HS-5 (cell line): ENCODE data around the gene RADIL.
"Not testable (repeated sequence)": the region's sequence is repeated elsewhere in the genome, so short reads cannot be mapped to it uniquely, and the experiment has no call there.

Source experiments
- DNase-seq: peaks from one replicate; pipeline ENCODE4 v3.0.0-alpha.2; 2012; ENCODE audit warnings: low read depth

Gene RADIL

DNA sequence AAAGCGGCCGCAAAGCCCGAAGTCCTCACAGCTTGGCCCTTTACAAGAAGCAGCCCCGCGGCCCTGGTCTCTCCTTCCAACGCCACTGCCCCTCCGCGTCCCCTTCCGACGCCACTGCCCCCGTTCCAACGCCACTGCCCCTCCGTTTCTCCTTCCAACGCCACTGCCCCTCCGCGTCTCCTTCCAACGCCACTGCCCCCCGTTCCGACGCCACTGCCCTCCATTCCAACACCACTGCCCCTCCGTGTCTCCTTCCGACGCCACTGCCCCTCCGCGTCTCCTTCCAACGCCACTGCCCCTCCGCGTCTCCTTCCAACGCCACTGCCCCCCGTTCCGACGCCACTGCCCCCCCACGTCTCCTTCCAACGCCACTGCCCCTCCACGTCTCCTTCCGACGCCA lies 75.0 kb downstream of the RADIL start:
- DNase-seq, result no peak

DNA sequence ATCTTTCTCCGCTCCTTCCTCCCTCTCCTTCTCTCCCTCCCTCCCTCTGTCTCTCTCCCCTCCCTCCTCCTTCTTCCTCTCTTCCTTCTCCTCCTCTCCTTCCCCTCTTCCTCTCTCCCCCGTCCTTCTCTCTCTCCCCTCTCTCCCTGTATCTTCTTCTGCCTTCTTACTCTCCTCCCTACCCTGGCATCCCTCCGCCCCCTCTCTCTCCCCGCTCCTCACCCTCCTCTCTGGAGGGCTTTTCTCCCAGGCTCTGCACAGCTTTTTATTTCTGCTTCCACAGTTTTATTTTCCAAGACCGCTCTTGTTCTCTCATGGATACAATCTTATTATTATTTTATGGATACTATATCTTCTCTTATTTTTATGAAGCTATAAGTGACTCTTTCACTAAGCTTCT lies 75.5 kb downstream of the RADIL start:
- DNase-seq, result no peak

DNA sequence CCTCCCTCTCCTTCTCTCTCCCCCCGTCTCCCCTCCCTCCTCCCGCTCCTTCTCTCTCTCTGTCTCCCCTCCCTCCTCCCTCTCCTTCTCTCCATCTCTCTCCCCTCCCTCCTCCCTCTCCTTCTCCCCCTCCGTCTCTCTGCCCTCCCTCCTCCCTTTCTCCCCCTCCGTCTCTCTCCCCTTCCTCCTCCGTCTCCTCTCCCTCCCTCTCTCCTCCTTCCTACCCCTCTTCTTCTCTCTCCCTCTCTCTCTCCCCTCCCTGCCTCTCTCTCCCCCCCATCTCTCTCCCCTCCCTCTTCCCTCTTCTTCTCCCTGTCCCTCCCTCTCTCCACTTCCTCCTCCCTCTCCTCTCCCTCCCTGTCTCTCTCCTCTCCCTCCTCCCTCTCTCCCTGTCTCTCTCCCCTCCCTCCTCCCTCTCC lies 75.9 kb downstream of the RADIL start:
- DNase-seq, result no peak

DNA sequence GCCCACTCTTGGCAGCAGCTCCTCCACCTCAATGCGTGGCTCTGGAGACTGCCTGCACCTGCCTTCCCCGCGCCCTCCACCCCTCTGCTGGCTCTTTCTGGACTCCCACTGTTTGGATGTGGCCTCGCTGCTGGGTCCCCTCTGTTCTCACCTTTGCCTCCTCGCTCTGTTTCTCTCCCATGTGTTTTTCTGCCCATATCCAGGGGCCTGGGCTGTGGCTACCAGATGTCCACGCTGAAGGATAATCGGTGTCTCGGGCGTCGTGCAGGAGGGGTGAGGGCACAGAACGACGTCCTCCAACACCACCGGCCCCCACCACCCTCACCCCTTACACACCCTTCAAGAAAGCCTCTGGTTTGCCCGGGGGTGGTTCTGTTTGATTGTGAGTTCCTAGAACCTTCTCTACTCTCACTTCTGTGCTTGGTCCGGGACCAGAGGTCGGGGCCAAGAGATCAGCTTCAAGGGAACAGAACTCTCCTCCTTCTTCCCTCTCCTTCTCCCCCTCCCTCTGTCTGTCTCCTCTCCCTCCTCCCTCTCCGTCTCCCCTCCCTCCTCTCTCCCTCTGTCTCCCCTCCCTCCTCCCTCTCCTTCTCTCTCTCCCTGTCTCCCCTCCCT lies 76.4 kb downstream of the RADIL start:
- no peak for DNase-seq

DNA sequence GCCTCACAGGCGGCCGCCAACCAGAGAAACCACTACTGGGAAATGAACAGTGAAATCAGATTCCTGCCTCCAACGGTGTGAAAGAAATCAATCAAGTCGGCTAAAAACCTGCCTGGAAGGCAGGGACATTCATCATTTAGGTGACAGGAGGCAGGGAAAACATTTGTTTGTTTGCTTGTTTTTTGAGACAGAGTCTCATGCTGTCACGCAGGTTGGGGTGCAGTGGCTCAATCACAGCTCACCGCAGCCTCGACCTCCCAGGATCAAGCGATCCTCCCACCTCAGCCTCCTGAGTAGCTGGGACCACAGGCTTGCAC lies 77.6 kb downstream of the RADIL start:
- DNase-seq, result no peak

DNA sequence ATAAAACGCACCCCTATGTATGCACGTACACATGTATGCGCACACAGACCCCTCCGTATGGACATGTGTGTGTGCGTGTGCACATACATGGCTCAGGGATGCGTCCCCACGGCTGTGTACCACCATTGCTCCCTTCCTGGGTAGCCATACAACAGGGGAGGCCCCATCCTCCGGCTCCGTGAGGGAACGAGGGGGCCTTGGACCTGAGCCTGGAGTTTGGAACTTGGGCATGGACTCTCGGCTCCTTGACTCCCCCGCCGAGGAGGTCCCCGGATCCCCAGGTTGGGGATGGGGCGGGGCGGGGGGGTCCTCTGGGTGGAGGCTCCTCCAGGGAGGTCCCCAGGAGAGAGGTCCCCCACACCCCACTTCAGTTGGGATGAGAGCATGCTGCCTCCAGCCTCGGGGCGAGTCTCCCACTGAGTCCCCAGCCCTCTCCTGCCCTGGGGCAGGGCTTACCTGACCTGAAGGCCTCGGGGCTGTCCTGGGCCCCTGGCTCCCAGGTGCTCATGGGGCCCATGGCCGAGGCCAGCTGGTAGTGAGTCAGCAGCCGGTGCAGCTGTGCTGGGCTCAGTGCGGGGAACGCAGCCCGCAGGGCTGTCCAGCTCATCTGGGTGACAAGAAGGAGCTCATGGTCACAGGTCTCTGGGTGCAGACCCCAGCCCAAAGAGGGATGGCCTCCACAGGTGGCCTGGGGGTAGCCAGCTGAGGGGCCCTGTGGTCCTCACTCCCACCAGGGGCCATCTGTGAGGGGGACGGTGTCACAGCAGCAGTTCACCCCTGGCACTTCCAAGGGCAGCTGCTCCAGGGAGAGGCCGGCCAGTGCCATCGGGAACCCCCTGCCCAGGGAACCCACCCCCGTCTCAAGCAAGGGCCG lies 78.2 kb downstream of the RADIL start:
- DNase-seq, result no peak

DNA sequence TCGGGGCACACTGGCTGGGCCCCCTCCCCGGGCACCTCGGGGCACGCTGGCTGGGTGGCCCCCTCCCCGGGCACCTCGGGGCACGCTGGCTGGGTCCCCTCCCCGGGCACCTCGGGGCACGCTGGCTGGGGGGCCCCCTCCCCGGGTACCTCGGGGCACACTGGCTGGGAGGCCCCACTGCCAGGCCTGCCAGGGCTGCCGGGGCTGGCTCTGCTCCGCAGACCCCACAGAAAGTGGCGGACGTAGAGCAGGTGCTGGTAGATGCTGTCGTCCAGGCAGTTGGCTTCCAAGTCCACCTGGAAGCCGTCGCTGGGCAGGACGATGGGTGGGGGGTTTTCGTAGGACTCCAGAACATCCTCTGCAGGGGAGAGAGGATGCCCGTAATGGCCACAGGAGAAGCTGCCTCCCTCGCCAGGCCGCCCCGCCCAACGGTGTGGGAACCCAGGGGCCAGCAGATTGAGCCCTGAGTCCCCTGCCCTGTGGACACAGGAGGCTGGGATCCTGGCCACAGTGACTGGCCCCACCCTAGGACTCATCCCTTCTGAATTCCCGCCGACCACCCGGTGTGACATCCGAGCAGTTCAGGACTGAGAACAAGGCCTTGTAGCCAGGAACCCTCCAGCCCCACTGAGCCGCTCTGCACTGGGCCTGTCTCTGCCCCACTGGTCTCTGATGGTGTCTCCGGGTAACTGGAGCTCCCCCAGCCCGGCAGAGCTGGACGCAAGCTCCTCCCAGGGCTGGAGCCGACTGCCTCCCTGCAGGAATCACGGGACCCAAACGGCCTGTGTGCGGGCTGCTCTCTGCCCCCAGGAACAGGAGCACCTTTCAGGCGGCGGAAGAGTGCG lies 79.9 kb downstream of the RADIL start:
- no peak for DNase-seq

DNA sequence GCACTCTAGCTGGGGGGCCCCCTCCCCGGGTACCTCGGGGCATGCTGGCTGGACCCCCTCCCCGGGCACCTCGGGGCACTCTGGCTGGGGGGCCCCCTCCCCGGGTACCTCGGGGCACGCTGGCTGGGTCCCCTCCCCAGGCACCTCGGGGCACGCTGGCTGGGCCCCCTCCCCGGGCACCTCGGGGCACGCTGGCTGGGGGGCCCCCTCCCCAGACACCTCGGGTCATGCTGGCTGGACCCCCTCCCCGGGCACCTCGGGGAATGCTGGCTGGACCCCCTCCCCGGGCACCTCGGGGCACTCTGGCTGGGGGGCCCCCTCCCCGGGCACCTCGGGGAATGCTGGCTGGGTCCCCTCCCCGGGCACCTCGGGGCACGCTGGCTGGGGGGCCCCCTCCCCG lies 80.9 kb downstream of the RADIL start:
- DNase-seq, result not testable (repeated sequence)

DNA sequence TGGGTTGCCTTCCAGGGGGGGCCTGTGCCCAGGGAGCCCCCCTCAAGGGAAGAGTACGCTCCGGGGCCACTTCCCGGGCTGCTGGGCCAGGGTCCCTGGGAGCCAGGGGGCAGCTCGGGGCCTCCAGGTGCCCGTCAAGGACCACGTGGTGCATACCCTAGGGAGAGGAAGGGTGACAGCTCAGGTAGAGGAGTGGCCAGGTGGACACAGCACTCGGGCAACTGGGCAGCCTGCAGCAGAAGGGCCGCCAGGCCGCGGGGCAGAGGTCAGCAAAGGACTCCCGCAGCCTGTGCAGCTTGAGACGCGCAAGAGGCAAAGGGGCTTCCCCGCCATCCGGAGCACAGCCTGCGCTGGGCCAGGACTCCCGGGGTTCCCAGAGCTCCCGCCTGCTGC lies 81.7 kb downstream of the RADIL start:
- no peak for DNase-seq

DNA sequence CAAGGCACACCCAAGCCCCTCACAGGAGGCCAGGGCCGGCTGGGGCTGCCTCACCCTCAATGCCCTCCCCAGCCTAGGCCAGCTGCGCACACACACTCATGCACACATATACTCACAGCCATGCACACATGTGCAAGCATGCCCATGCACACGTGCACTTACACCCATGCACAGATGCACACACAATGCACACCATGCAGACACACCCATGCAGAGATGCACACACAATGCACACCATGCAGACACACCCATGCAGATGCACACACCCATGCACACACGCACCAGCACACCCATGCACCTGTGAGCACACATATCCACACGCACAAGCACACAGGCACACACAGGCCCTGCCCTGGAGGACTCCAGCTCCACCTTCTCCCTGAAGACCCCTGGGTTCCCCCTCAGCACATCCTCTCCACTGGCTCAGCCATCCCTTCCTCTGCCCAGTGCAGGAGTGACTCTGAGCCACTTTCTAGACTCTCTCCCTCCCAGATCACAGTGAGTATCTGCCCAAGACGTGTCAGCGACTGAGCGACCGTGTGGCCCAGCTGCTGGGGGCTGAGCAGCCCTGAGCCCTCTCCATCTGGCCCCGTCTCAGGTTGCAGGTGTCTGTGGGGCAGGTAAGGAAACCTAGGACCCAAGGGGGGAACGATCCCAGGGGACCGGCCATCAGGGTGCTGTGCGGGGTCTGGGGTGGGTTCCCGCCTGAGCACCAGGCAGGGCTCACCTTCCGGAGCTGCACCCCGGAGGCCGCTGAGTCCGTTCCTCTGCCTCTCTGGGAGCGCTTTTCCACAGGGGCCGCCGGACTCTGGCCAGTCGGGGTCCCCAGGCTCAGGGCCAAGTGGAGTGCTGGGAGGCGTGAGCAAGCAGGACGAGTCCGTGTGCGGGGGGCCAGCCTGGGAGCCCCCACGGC lies 82.3 kb downstream of the RADIL start:
- no peak for DNase-seq

DNA sequence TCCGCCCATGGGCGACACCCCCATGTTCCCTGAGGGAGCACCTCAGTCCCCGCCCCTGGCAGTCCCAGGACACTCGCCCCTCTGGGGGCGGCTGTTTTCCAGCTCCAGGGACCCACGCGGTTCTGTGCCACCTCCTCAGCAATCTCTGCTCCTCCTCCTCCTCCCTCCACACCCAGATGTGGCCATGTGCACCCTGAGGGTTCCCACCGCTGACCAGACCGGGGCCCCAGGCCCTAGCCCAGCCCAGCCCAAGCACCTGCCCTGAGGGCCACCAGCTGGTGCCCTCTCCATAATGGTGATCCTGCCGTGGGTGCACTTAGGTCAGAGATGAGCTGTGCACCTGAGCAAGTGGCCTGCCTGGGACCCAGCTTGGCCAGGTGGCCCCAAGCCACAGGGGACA lies 83.0 kb downstream of the RADIL start:
- no peak for DNase-seq

DNA sequence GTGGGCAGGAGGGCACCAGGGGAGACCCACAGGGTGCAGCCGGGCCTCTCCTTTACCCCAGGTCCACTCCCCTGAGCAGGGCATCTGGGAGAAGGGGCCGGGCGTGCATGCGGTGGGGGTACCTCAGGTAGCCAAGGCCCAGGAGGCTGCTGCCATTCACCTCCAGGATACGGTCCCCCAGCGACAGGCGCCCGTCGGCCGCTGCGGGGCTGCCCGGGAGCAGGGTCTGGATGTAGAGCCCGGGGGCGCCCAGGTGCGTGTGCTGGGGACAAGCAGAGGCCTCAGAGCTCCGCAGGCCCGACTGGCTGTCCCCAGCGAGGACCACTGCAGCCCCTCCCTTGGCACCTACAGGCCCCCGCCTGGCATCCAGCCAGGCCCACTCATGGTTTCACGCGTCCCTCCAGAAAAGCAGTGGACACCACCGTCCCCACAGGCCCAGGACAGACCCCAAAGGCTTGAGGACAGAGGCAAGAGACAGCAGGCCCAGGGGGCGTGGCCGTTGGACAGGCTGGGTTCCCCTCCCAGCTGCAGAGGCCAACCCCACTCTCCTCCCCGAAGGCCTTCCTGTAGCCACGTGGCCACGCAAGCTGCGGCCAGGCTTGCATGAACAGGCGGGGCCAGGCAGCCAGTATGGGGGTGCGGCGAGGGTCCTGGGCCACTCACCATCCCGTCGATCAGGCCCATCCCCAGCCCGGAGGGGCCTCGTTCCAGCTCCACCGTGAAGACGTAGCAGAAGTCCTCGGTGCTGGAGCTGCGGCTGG lies 83.8 kb downstream of the RADIL start:
- DNase-seq, result no peak

DNA sequence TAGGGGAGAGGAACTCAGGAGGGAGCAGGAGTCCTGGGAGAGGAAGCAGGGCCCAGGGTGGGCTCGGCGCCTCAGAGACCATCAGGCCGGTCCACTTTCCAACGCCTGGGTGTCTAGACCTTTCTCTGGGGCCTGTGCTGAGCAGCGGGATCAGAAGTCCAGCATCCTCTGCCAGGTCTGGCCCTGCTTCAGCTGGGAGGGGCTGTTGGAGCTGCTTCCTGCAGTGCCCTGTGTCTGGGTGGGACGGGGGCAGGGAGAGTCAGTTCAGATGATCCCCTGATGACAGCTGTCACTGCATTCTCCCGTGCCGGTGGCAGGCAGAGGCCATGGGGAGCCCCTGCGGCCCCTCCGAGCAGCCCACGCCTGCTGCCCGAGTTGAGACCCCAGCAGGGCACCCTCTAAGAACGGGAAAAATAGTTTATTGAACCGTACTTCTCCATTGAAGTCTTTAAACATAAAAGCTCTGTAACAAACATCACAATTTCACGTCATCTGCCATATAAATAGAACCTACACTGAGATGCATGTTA lies 84.7 kb downstream of the RADIL start:
- no peak for DNase-seq

DNA sequence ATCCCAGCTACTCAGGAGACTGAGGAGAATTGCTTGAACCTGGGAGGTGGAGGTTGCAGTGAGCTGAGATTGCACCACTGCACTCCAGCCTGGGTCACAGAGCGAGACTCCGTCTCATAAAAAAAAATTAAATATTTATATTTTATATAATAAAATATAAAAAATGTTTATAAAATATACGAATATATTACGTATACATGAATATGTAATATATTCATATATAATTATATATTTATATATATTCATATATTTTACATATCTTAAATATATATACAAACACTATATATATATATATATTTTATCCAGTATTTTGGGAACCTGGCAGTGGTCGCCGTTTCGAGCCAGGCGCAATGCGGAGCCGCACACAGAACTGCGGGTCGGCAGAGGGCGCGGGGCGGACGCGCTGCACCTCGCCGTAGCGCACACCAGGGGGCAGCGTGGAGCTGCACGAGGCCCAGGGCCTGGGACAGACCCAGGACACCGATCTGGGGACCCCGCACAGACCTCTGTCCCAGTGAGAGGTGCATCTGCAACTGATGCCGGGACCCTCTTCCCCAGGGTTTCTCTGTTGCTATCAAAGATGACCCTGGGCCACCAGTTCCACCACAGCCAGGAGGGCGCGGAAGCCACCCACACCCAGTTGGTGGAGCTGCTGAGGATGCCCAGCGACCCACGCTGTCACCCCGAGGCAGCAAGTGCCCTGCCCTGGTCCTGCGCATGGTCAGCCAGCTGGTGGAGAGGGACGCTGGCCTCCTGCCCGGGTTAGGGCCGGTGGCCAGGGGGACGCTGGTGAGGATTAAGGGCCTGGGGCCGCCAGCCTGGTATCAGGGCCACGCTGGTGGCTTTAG lies 85.4 kb downstream of the RADIL start:
- no peak for DNase-seq

DNA sequence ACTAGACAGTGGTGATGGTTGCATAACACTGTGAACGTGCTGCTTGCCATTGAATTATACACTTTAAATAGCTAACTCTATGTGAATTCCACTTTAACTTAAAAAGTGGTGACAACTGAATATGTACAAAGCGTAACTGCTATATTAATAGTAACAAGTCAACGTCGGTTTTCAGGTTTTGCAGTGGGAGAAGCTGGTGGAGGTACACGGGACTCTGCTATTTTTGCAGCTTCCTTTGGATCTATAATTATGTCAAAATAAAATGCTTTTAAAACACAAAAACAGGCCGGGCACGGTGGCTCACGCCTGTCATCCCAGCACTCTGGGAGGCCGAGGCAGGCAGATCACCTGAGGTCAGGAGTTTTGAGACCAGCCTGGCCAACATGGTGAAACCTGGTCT lies 87.1 kb downstream of the RADIL start:
- no peak for DNase-seq

DNA sequence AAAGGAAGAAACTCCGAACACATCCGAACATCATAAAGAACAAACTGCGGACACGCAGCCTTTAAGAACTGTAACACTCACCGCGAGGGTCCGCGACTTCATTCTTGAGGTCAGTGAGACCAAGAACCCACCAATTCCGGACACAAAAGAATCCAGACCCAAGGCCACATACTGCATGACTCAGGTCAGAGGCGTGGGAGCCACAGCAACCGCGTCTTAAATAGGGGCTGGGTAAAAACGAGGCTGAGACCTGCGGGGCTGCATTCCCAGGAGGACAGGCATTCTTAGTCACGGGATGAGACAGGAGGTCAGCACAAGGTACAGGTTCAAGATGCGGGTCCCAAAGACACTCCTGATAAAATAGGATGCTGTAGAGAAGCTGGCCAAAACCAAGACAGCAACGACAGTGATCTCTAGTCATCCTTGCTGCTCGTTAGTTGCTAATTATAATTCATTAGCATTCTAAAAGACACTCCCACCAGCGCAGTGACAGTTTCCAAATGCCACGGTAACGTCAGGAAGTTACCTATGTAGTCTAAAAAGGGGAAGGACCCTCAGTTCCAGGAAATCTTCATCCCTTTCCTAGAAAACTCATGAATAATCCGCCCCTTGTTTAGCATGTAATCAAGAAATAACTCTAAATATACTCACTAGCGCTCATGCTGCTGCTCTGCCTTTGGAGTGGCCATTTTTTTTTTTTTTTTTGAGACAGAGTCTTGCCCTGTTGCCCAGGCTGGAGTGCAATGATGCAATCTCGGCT lies 88.7 kb downstream of the RADIL start:
- DNase-seq, result no peak

DNA sequence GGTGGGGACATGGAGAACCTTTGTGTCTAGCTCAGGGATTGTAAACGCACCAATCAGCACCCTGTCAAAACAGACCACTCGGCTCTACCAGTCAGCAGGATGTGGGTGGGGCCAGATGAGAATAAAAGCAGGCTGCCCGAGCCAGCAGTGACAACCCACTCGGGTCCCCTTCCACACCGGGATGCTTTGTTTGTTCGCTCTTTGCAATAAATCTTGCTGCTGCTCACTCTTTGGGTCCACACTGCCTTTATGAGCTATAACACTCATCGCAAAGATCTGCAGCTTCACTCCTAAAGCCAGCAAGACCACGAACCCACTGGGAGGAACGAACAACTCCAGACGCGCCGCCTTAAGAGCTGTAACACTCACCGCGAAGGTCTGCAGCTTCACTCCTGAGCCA lies 89.3 kb downstream of the RADIL start:
- not testable (repeated sequence) for DNase-seq

DNA sequence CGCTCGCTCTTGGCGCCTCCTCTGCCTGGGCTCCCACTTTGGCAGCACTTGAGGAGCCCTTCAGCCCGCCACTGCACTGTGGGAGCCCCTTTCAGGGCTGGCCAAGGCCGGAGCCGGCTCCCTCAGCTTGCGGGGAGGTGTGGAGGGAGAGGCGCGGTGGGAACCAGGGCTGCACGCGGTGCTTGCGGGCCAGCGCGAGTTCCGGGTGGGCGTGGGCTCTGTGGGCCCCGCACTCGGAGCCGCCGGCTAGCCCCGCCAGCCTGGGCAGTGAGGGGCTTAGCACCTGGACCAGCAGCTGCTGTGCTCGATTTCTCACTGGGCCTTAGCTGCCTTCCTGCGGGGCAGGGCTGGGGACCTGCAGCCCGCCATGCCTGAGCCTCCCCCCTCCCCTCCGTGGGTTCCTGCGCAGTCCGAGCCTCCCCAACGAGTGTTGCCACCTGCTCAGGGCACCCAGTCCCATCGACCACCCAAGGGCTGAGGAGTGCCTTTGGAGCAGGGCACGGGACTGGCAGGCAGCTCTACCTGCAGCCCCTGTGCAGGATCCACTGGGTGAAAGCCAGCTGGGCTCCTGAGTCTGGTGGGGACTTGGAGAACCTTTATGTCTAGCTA lies 90.0 kb downstream of the RADIL start:
- not testable (repeated sequence) for DNase-seq
